HG02610 (cell line): Measurements from ENCODE around the gene BACH2.

Experiments used
- ATAC-seq: cut with Tn5 transposase; IDR thresholded peaks from one replicate; pipeline ENCODE4 v1.9.1; 2021; ENCODE audit warnings: mild to moderate bottlenecking, moderate library complexity; ENCODE audit not compliant: unreplicated experiment

The BACH2 gene

GRCh38 chr6:90302320-90302719 is 5.7 kb upstream of the BACH2 start:
- ATAC-seq = no peak

- no peak for ATAC-seq
These were observed 5.2 kb upstream of the BACH2 start for GRCh38 chr6:90301816-90302215.

- no peak for ATAC-seq
These were observed 1.9 kb upstream of the BACH2 start for GRCh38 chr6:90298459-90299053.

- no peak for ATAC-seq
These were observed 1.3 kb upstream of the BACH2 start for GRCh38 chr6:90297867-90298381.

GRCh38 chr6:90297115-90297866 is 648 bp upstream of the BACH2 start:
- no peak for ATAC-seq

GRCh38 chr6:90295854-90296340 is 746 bp downstream of the BACH2 start:
- ATAC-seq = peak; percentile 38

GRCh38 chr6:90294989-90295853 is 1.4 kb downstream of the BACH2 start:
- peak; percentile 30 for ATAC-seq

GRCh38 chr6:90294614-90294988 is 2.0 kb downstream of the BACH2 start:
- ATAC-seq = no peak

- no peak for ATAC-seq
These were observed 2.6 kb downstream of the BACH2 start for GRCh38 chr6:90294008-90294511.

GRCh38 chr6:90293319-90293953 is 3.2 kb downstream of the BACH2 start:
- no peak for ATAC-seq

- no peak for ATAC-seq
These were observed 5.1 kb downstream of the BACH2 start for GRCh38 chr6:90291565-90291964.

GRCh38 chr6:90290811-90291420 is 5.7 kb downstream of the BACH2 start:
- ATAC-seq = no peak

GRCh38 chr6:90289902-90290301 is 6.7 kb downstream of the BACH2 start:
- ATAC-seq = no peak

- ATAC-seq = no peak
These were observed 8.2 kb downstream of the BACH2 start for GRCh38 chr6:90288404-90288803.

- no peak for ATAC-seq
These were observed 9.7 kb downstream of the BACH2 start for GRCh38 chr6:90286884-90287488.

GRCh38 chr6:90285611-90286381 is 10.8 kb downstream of the BACH2 start:
- peak; percentile 48 for ATAC-seq

GRCh38 chr6:90285042-90285481 is 11.6 kb downstream of the BACH2 start:
- ATAC-seq = peak; percentile 25

GRCh38 chr6:90284236-90285041 is 12.2 kb downstream of the BACH2 start:
- ATAC-seq = peak; percentile 90
